Stimulated activated CD4-positive, alpha-beta T cell treated with anti-CD3 and anti-CD28 coated beads, Interleukin-12 subunit alpha, Interleukin-12 subunit beta, amount 100 ng/mL, for 24 hours (primary cell): ENCODE data around the gene ZNF770.
"Not testable (repeated sequence)": the region's sequence is repeated elsewhere in the genome, so short reads cannot be mapped to it uniquely, and the experiment has no call there.

Experiments
- DNase-seq, 2 experiments: peaks; one replicate each; pipeline ENCODE4 v3.0.0-alpha.2; 2020; ENCODE audit warnings: low read depth in 2 of 2

ZNF770 gene

GRCh38 chr15:34976743-34977142 lies 11.3 kb downstream of the ZNF770 start:
- no peak for DNase-seq

- DNase-seq = no peak
These were observed 12.0 kb downstream of the ZNF770 start for GRCh38 chr15:34976073-34976472.

- DNase-seq = no peak
These were observed 14.6 kb downstream of the ZNF770 start for GRCh38 chr15:34973512-34973911.

GRCh38 chr15:34970098-34970643 lies 17.9 kb downstream of the ZNF770 start:
- DNase-seq = not testable (repeated sequence)

GRCh38 chr15:34969340-34970097 lies 18.6 kb downstream of the ZNF770 start, which contains the start of gene AQR:
Gene AQR, minus strand, starts transcription at chr15:34969742. Its CDS starts 129 bp downstream, at chr15:34969613.
- DNase-seq = peak; percentile 88 to 89

- DNase-seq = no peak
These were observed 23.8 kb downstream of the ZNF770 start for GRCh38 chr15:34964277-34964676.

GRCh38 chr15:34953851-34954250 lies 34.2 kb downstream of the ZNF770 start:
- no peak for DNase-seq

- no peak for DNase-seq
These were observed 35.6 kb downstream of the ZNF770 start for GRCh38 chr15:34952481-34952880.

GRCh38 chr15:34951993-34952392 lies 36.1 kb downstream of the ZNF770 start:
- DNase-seq = no peak

GRCh38 chr15:34944936-34945335 lies 43.2 kb downstream of the ZNF770 start:
- no peak for DNase-seq

- no peak for DNase-seq
These were observed 44.4 kb downstream of the ZNF770 start for GRCh38 chr15:34943711-34944110.

- DNase-seq = not testable (repeated sequence)
These were observed 44.8 kb downstream of the ZNF770 start for GRCh38 chr15:34943264-34943663.

GRCh38 chr15:34942363-34942762 lies 45.7 kb downstream of the ZNF770 start:
- DNase-seq = no peak

- no peak for DNase-seq
These were observed 46.3 kb downstream of the ZNF770 start for GRCh38 chr15:34941831-34942230.

- DNase-seq = no peak
These were observed 46.8 kb downstream of the ZNF770 start for GRCh38 chr15:34941185-34941698.

GRCh38 chr15:34933432-34933975 lies 54.6 kb downstream of the ZNF770 start:
- DNase-seq = no peak

GRCh38 chr15:34928349-34928748 lies 59.7 kb downstream of the ZNF770 start:
- not testable (repeated sequence) for DNase-seq
